RWPE1 (cell line): ENCODE data around the gene ADAMTS16.

Experiments
- CTCF ChIA-PET: fragments of 350-600 bp; sonication (Branson Sonifier 250); formaldehyde crosslinking; extraction: SDS; loops from one replicate; lab custom pipeline; 2021; lab: Yijun Ruan, JAX
- POLR2A ChIA-PET: fragments of 400-600 bp; formaldehyde crosslinking; extraction: SDS; loops from one replicate; lab custom pipeline; 2020; ENCODE audit warnings: antibody characterized with exemption; ENCODE audit not compliant: low non-redundant PET; lab: Yijun Ruan, JAX
- DNase-seq: peaks from one replicate; pipeline ENCODE4 v3.0.0; 2012; ENCODE audit warnings: low spot score
- H3K27ac ChIP-seq: fragments of 450-650 bp; 2 replicates; pipeline ENCODE4 v1.5.1; 2017
- TF ChIP-seq, protein P1 (sequence below): fragments of 450-650 bp; conservative IDR thresholded peaks from 2 replicates; pipeline ENCODE4 v1.5.1; 2017; ENCODE audit warnings: low read depth, mild to moderate bottlenecking

Gene ADAMTS16

DNA sequence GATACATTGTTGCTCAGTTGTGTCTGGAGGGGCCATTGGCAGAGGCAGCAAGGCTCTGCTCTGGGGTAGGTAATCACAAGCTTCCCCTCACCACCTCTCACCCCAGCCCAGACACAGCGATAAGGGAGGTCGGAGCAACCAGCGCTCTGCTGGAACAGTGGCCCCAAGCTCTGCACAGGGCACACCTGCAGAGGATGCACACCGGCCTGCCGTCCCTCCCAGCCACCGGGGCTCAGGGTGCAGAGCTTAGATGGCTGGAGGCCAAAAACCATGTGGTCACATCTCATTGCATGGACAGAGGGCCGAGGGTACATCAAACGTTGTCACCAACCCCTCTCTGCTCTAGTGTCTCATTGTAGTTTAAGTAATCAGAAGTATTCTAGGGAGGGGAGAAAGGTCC is 187.0 kb downstream of the ADAMTS16 start:
- DNase-seq = no peak
- no peak overlapping the region for H3K27ac ChIP-seq
- TF ChIP-seq, protein P1, sequence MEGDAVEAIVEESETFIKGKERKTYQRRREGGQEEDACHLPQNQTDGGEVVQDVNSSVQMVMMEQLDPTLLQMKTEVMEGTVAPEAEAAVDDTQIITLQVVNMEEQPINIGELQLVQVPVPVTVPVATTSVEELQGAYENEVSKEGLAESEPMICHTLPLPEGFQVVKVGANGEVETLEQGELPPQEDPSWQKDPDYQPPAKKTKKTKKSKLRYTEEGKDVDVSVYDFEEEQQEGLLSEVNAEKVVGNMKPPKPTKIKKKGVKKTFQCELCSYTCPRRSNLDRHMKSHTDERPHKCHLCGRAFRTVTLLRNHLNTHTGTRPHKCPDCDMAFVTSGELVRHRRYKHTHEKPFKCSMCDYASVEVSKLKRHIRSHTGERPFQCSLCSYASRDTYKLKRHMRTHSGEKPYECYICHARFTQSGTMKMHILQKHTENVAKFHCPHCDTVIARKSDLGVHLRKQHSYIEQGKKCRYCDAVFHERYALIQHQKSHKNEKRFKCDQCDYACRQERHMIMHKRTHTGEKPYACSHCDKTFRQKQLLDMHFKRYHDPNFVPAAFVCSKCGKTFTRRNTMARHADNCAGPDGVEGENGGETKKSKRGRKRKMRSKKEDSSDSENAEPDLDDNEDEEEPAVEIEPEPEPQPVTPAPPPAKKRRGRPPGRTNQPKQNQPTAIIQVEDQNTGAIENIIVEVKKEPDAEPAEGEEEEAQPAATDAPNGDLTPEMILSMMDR = no peak
- POLR2A ChIA-PET = no interaction called here
- CTCF ChIA-PET = no interaction called here

DNA sequence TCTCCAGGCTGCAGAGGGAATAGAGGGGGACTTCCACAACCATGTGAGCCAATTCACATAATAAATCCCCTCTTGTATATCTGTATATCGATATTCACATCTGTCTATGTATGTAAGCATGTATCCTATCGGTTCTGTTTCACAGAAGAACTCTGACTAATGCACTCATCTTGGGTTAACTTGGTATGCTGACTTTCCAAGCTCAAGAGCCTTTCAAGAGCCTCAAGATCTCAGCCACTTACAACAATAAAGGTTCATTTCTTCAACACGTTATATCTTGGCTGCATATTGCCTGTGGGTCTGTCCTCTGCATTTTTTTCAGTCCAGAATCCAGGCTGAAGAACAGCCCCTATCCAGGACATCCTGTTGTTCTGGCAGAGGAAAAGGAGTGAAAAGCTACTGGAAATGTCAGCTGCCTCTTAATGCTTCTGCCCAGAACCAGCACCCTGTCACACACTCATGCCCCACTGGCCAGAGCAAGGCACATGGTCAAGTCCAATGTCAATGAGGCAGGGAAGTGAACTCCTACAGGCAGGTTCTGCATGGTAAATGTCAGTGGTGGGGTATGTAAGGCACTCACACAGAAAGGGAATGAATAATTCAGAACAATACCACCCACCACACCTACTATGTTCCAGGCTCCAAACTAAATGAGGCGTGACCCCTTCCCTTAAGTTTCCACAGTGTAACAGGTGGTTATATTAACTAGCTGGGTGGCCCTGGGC is 190.8 kb downstream of the ADAMTS16 start:
- ChIA-PET CTCF (interaction anchor here (0.5 to 0.8 kb wide), 2 partner anchors 32 to 171 kb away, joined by 3 read pairs; no protein-coding TSS in a partner anchor), POLR2A (interaction anchor here (0.7 kb wide), 1 partner anchor 19 kb away, joined by 3 read pairs; no protein-coding TSS in a partner anchor)
- TF ChIP-seq, protein P1 = no peak
- H3K27ac ChIP-seq = no peak overlapping the region
- no peak for DNase-seq

GRCh38 chr5:5331848-5332247 is 191.7 kb downstream of the ADAMTS16 start:
- no peak overlapping the region for H3K27ac ChIP-seq
- ChIA-PET POLR2A (no interaction called here), CTCF (interaction anchor here (0.6 to 0.9 kb wide), 2 partner anchors 69 to 157 kb away, joined by 4 read pairs; no protein-coding TSS in a partner anchor)
- TF ChIP-seq, protein P1 = no peak
- no peak for DNase-seq

DNA sequence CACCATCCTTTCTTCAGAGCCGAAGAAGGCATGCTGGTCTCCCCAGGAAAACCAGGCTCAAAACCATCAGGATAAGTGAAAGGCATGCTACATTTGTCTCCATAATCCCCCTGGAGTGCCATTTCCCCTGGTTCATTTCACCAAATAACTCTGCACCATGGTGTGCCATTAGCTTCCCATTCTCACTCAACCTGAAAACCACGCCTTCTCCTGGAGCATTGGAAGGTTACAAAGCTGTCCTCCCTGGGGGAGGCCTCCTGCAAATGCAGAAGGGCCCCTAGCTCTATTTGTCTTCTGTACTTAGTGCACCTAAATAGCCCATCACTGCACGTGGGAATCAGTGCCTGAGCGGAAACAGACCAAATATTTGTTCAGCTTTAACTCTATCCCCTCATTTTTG is 192.2 kb downstream of the ADAMTS16 start:
- POLR2A ChIA-PET = no interaction called here
- CTCF ChIA-PET = interaction anchor here (0.6 to 0.9 kb wide), 2 partner anchors 68 to 156 kb away, joined by 4 read pairs; no protein-coding TSS in a partner anchor
- TF ChIP-seq, protein P1 = no peak
- no peak for DNase-seq
- no peak overlapping the region for H3K27ac ChIP-seq

DNA sequence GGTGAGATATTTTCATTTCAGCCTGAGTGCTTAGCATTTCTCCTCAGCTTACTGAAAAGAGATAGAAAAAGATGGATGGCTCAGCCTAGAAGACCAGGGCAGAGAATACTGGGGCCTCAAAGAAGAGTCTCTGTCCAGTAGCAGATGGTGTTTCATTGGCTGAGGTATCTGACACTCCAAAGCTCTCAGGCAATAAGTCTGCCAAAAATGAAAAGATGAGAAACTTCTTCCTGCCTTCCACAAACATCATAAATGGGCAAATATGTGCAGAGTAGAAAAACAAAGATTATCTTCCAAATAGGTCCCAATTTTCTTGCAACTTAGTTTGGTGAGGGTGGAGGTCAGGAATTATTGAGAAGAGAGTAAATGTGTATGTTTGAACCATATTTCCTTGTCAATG is 195.0 kb downstream of the ADAMTS16 start:
- CTCF ChIA-PET = no interaction called here
- TF ChIP-seq, protein P1 = no peak
- POLR2A ChIA-PET = no interaction called here
- no peak for DNase-seq
- no peak overlapping the region for H3K27ac ChIP-seq

- ChIA-PET POLR2A (no interaction called here), CTCF (no interaction called here)
- DNase-seq = peak; percentile 55
- TF ChIP-seq, protein P1 = no peak
- H3K27ac ChIP-seq = no peak overlapping the region; the same call in 1 of the 2 replicates
These were observed 195.7 kb downstream of the ADAMTS16 start for GRCh38 chr5:5335700-5336264.
